Measurements from ENCODE around the gene C5orf58. TPM values are rescaled to one million over a fixed set of nuclear protein-coding genes. Genes with fewer than 3 reads are reported as not detected.

Gene C5orf58, protein sequence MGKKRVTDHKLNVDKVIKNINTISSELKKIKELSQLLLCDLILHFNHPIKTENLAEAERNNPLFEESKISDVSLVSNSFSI
- 2.4 and 7.7 TPM in 2 replicates for total RNA-seq (2014; rRNA removed; shearing (Covaris generic))
- 13.5 and 23.6 TPM in 2 replicates for polyA plus RNA-seq (2015; cell fraction: cytosol; rRNA removed)
- 10.5 and 13.1 TPM in 2 replicates for polyA plus RNA-seq (2015; cell fraction: nucleus; rRNA removed)

DNA sequence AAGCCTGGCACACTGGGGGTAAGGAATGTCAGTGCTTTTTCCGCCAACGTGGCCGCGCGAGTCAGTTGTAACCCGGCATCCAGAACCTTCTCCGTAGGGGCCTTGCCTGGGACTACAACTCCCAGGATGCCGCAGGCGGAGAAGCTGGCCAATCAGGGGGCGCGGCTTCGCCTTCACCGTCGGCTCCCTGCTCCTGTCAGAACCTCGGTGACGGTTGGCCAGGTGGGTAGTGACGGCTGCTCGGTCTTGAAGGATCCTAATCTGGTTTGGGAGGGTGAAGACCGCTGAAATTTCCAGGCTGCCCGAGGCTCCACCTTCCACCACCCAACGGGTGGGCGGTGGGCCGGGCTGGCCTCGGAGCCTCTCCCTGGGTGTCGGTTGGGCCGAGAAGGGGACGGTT is at the start of gene C5orf58:
TSS of gene C5orf58 (plus strand) at position 200 of the 400 bp plus-strand sequence. CDS start 1,992 bp downstream, outside the sequence.
- DNase-seq (ENCODE audit: low read depth), result peak; percentile 65

DNA sequence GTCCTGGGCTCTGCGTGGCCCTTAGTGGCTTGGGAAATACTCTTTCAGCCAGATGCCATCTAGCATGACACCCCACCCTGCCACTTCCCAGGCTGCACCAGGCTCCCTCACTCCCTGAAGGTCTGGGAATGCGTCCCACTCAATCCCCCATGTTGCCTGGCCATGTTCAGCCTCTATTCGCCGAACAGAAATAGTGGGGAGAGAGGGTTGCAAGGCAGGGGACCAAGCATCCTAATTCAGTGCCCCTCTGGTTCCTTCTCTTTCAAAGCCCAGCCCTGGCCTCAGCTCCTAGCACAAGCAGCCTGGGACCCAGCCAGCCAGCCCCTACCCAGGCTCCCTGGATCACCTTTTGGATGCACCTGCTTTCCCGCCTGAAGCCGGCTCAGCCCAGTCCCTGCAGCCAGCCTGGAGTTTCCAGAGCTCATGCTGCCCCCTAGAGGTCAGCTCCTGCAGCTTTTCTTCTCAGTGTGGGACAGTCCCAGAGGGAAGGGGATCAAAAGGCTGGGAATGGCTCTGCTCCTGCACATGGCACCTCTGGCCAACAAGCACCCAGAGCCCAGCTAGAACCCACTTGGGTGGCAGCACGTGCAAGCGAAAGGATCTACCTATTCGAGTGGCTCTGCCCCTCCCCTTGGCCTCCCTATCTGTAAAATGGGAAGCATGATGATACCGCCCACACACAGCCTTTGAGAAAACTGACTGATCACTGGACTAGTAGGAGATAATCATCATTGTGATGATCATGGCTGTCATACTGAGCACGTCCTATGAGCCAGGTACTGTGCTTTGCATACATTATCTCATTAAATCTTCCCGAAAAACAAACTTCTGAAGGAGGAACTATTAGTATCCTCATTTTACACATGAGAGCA is 48.7 kb upstream of the C5orf58 start:
- DNase-seq (ENCODE audit: low read depth), result peak; percentile 54

DNA sequence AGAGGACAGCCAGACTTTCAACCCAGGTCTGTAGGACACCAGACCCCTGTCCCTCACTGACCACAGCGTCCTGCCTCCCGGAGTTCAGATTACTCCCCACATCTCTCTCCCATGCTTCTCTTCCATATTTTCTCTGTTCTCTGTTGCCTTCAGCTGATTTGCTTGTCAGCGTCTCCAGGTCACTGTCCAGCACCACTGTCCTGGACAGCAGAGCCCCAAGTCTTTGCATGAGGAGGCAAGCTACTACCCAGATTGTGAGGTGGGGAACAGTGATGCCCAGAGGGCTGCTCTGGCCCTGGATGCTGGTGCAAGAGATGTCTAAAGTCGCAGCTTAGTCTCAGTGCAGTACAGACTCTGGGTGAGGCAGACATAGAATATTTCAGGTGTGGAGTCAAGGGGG is 48.0 kb upstream of the C5orf58 start:
- DNase-seq (ENCODE audit: low read depth), result no peak

DNA sequence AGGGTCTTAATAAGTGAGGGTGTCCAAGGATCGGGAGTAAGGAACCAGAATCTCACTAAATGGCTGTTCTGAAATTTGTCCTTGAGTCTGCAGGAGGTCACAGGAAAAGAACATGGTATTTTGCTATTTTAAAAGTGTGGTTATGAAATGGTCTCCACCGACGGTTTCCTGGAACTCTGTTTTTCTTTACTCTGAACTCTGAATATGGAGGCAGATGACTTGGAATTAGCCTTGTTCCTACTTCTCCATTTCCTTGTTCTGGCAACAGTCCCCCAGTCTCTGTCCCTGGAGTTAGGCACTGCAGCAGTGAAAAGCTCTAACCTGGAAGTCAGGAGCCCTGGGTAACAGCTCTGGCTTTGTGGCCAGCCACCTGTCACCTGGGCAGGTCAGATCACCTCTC is 46.6 kb upstream of the C5orf58 start:
- no peak for DNase-seq (ENCODE audit: low read depth)

DNA sequence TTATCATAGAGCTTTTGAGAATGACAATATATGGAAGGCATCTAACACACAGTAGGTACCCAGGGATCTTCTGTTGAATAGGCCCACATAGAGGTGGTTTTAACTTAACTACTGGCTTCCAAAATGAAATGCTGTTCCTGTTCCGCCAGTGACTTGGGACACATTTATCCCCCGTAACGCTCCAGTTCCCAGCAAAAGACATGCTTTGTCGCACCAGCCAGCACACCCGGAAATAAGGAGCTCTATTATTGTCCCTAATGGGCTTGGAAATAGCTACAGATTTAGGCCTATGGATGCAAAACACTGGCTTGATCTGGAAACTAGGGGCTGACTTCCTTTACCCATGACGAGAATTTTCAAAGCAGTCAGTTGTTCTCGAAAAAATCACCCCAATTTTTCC is 45.9 kb upstream of the C5orf58 start:
- no peak for DNase-seq (ENCODE audit: low read depth)

DNA sequence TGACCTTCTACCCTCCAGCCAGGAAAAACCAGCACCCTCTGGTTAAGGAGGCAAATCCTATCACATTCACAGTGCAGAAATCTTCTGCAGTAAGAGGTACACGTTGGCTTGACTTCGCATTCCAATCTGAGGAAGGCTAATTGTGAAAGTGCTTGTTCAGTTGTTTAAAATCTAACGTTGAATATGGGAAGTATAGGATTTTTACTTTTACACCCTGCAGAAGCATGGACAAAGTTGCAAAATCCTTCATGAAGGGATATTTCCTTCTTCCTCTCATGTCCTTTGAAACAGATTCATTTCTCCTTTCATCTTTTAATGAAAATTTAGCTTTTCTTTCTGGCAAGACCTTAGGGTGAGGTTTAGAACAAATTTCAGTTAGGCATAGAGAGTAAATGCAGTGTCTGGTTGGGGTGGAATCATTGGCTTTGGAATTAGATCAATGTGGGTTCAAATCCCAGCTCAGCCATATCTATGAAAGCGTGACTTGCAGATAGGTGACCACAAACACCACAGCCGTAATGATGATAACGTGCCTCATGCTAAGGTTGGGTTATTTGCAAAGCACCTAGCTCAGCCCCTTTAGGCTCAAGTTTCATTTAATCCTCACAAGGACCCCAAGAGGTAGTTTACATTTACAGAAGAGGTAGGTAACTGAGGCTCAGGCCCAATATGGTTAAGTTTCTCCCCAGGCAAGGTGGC is 42.2 kb upstream of the C5orf58 start:
- no peak for DNase-seq (ENCODE audit: low read depth)

DNA sequence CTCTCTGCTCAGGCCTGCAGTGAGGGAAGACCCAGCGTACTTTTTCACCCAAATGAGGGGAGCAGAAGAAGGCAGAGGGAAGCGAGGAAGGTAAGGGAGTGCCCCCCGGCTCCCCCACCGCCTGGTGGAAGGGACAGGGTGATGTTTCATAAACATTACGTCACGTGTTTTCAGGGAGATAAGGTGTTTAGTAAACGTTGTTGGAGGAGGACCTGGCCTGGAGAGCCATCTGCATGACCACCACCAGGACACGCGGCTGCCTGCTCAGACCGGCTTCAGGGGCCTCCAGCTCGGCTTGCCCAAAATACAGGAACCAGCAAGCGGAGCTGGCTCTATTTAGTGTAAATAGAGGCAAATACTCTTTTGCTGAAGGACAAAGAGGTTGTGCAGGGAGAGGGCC is 40.0 kb upstream of the C5orf58 start:
- no peak for DNase-seq (ENCODE audit: low read depth)

DNA sequence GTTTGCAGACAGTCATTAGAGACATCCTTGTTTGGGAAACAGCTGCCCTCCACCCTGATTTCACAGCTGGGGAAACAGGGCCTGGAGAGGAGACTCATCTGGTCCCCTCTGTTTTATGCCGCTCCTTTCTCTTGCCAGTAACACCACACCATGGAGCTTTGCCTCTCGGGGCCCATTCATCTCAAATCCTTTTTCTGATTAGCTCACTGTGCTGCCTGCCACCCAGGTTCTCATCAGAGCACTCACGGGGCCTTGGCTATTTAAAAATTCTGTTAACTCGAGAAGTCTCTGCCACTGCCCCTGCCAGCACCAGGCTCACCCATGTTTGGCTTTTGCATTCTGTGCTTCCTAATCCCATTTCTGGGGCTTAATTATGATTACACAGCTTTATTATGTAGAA is 36.8 kb upstream of the C5orf58 start:
- DNase-seq (ENCODE audit: low read depth), result no peak

DNA sequence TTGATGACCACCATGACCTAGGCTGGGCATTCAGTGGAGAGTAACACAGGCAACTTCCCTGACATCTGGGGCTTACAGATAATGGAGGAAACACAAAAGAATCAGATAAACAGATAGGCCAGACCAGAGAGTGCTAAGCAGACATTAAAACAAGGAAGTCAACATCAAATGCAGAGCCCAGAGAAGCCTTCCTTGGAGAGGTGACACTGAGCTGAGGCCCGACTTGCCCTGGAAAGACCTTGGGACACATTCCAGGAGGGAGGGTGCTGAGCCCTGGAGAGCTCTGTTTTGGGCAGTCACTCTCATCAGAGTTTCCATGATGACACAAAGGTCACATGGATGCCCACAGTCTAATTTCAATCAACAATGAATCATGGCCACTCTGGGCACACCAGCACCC is 31.9 kb upstream of the C5orf58 start:
- DNase-seq (ENCODE audit: low read depth), result no peak

DNA sequence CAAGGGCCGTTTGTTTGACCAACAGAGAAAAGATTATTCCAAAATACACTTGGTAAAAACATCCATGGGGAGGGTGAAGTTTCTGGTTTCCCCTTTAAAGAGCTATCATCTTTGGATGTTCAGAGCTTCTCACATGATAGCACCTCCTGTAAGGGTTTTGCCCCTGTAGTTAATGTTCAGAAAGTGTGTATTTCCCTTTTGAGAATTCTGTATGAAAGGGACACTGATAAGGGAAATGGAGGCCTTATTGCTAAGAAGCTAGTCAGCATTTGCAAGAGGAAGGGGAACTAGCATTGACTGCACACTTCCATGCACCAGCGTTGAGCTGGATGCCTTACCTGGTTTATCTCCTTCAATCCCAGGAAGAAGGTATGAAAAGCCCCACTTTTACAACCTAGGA is 31.5 kb upstream of the C5orf58 start:
- no peak for DNase-seq (ENCODE audit: low read depth)

DNA sequence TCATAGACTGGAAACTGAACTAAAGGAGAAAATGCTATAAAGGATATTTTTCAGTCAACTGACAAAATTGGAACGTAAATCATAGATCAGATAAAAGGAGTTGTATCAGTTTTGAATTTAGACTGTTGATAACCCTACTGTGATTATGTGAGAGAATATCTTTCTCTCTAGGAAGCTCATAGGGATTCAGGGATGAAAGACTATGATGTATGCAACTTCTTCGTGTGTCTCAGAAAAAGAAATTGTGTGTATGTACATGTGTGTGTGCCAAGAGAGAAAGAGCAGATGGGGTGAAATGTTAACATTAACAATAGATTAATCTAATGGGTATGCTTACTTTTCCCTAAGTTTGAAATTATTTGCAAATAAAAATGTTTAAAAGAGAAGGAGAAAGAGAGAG is 30.7 kb upstream of the C5orf58 start:
- DNase-seq (ENCODE audit: low read depth), result no peak

DNA sequence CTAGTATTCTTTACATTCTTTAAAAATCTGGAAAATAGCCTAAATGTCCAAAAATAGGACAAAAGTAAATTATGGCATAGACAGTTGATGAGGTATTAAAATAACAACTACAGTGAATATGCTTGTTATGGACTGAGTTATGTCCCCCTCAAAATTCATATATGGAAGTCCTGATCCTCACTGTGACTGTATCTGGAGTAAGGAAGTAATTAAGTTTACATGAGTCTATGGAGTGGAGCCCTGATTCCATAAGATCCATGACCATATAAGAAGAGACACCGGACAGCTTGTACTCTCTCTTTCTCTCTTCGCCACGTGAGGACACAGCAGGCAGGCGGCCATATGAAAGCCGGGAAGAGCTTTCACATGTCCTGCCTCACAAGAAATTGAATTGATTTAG is 28.6 kb upstream of the C5orf58 start:
- DNase-seq (ENCODE audit: low read depth), result no peak

DNA sequence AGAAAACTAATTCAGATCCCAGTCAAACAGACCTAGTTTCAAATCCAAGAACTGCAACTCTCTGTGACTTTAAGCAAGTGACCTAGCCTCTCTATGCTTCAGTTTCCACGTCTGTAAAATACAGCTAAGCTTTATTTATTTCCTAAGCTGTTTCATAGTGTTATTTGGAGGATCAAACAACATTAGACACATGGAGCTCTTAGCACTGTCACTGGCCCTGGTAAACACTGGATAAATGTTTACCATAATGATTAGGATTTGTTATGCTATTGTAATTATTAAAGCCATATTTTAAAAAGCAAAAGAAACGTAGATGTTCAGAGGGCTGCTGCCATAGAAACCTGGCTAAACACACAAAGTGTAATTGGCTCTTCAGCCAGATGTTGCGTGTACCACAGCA is 26.6 kb upstream of the C5orf58 start:
- DNase-seq (ENCODE audit: low read depth), result no peak

DNA sequence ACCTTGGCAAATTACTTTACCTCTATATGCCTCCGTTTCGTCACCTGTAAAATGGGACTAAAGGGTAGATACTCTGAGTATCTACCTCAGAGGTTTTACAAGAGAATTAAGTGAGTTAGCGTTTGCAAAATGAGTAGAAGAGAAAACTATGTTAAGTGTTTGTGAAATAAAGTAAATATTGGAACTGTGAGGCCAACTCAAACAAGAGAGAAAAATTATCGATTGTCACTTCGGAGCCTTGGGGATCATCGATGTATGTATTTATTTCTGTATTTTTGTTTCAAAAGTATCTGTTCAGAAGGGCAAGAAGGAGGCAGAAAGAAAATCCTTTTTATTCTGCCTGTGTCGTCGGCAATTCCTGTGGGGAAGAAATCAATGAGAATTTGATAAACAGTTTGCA is 25.8 kb upstream of the C5orf58 start:
- DNase-seq (ENCODE audit: low read depth), result no peak

DNA sequence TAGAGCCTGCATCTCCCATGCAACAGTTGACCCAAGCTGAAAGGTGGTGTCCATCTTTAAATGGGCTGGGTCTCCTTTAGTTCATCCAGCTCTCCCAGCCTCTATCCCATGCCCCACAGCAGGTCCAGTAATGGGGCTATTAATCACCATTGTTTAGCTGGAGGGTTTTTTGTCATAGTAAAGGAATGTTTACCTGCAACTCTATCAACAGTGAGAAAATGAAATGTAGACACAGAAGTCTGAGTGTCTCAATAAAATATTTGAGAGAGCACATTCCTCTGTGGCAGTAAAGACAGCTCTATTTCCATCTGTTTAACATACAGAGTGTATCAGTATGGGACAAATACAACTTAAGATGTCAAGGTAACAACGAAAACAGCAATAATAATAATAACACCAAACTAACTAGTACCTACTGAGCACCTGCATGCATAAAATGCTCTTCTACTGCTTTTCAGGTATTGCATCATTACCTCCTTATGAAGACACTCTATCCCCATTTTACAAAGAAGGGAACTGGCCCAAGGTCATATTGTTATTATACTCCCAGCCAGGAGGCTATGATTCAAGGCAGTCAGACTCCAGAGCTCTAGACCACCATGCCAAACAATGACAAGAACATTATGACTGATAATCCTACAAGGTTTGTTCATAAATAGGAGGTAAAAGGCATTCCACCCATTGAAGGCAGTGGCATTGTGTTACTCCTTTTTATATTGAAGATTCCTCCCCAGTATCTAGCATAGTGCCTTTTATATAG is 21.0 kb upstream of the C5orf58 start:
- DNase-seq (ENCODE audit: low read depth), result no peak

DNA sequence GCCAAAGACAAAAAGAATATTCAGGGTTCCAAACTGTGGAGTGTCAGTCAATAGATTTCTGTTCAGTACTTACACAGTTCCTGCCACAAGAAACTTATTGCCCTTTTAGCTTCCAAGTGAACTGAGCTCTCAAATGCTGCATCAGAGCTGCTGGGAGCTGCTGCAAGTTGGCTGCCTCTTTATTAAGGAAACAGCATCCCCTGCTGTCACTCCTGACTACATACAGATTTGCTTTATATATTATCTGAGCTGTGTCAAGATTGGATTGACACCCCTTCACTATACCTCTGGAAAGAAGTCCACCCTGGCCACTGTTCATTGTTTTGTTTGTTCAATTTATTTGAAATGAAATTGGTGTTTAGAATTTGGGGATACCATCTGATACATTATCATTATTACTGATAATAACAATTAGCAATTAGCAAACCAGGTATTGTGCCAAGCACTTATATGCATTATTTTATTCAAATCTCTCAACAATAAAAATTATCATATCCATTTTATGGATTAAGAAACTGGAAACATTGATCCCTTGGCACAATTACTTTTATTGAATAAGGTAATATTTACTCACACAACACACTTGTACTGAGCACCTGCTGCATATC is 16.4 kb upstream of the C5orf58 start:
- DNase-seq (ENCODE audit: low read depth), result peak; percentile 48

DNA sequence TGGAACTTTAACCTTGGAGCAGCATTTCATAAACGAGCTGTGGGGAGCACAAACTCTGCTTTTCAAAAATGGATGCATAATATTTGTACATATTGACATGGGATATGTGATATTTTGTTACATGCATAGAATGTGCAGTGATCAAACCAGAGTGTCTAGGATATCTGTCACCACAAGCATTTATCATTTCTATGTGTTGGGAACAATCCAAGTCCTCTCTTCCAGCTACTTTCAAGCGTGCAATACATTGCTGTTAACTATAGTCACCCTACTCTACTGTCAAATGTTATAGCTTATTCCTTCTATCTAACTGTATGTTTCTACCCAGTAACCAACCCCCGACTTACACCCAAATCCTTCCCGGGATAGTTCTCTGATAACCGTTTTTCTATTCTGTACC is 15.0 kb upstream of the C5orf58 start:
- no peak for DNase-seq (ENCODE audit: low read depth)

DNA sequence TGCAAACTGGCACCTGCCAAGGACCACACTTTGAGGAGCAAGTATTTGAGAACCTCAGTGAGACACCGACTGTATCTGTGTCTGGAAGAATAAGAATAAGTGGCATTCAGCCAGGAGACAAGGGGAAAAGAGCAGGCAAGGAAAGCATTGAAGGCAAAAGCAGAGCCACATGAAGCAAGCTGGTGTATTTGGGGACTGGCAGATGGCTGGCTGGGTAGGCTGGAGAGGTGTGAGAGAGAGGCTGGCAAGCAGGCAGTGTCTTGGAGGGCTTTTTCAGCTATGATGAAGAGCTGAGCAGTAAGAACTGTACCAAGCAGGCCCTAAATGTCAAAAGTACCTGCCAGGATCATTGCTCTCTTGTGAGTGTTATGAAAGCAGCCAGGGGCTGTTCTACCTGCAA is 14.1 kb upstream of the C5orf58 start:
- no peak for DNase-seq (ENCODE audit: low read depth)

DNA sequence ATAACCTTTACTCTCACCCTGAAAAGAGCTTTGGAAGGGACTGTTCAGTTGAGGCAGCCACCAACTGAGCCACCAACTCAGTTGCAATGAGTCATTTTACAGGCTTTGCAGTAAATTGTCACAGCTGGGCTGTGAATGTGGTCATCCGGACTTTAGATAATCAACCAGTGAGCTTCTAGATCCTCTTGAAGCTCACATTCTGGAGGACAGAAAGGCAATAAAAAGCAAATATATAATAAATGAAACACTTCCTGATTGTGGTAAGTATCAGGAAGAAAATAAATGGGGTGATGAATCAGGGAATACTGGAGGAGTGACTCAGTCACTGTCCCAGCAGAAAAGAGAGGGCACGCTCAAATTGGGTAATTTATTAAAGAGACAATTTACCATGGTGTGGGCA is 13.2 kb upstream of the C5orf58 start:
- DNase-seq (ENCODE audit: low read depth), result peak; percentile 94

DNA sequence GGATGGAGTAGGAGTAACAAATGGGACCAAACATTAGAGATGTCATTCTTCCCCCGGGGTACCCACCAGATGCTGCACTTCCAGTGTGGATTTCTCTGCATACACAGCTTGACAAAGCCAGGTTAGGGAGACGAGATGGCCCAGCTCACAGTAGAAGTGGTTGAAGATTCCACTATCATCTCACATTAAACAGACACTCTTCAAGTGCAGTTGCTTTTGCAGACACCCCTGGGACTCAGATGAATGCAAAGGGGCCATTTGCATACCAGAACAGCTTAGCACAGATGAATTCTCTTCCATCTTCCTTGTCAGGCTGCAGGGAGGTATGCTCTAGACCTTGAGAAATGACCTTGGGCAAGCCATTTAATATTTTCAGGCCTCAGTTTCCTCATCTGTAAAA is 12.6 kb upstream of the C5orf58 start:
- DNase-seq (ENCODE audit: low read depth), result no peak

DNA sequence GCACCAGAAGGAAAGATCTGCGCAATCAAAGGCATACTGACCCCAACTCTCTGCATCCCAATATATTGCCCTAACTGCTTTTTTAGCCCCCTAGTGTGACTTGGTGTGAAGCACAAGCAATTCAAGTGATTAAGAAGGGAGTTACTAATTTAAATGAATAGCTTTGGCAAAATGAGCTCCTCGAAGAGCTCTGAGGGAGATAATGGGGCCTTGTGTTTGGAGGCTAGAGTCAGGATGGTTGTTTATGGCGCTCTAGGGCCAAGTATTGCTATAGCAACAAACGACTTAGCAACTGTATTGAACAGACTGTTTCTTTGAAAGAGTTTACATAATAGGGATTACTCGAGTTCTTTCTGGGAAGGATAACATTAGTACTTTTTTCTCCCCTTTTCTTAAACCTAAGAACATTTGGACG is 11.5 kb upstream of the C5orf58 start:
- DNase-seq (ENCODE audit: low read depth), result no peak
